ACC112 (cell line): ENCODE measurements around the gene SLC13A1.

ENCODE experiments used
- H2AFZ ChIP-seq: fragments of 200-600 bp; sonication (generic); one replicate; pipeline ENCODE4 v1.6.0; 2017; ENCODE audit warnings: antibody characterized with exemption, low read length; ENCODE audit not compliant: unreplicated experiment
- H3K27ac ChIP-seq: fragments of 200-600 bp; sonication (generic); 2 replicates; pipeline ENCODE4 v1.5.1; 2014; ENCODE audit warnings: low read depth, mild to moderate bottlenecking, antibody characterized with exemption, low read length, moderate library complexity
- H3K27me3 ChIP-seq: fragments of 200-600 bp; sonication (generic); 2 replicates; pipeline ENCODE4 v1.6.1; 2014; ENCODE audit warnings: mild to moderate bottlenecking, antibody characterized with exemption, low read length, moderate library complexity, mixed read lengths; ENCODE audit not compliant: insufficient read depth
- H3K36me3 ChIP-seq: fragments of 200-600 bp; sonication (generic); 2 replicates; pipeline ENCODE4 v1.6.1; 2016; ENCODE audit warnings: mild to moderate bottlenecking, antibody characterized with exemption, low read length, moderate library complexity, mixed read lengths; ENCODE audit not compliant: insufficient read depth
- H3K4me1 ChIP-seq: fragments of 200-600 bp; sonication (generic); one replicate; pipeline ENCODE4 v1.6.1; 2016; ENCODE audit warnings: low read length, mixed read lengths; ENCODE audit not compliant: insufficient read depth, unreplicated experiment, control insufficient read depth
- H3K4me3 ChIP-seq: fragments of 200-600 bp; sonication (generic); 2 replicates; pipeline ENCODE4 v1.5.1; 2014; ENCODE audit warnings: mild to moderate bottlenecking, low read depth, low read length
- H3K79me2 ChIP-seq: fragments of 200-600 bp; sonication (generic); one replicate; pipeline ENCODE4 v1.6.0; 2016; ENCODE audit warnings: low read length; ENCODE audit not compliant: control insufficient read depth, unreplicated experiment, insufficient read depth

Gene SLC13A1

DNA sequence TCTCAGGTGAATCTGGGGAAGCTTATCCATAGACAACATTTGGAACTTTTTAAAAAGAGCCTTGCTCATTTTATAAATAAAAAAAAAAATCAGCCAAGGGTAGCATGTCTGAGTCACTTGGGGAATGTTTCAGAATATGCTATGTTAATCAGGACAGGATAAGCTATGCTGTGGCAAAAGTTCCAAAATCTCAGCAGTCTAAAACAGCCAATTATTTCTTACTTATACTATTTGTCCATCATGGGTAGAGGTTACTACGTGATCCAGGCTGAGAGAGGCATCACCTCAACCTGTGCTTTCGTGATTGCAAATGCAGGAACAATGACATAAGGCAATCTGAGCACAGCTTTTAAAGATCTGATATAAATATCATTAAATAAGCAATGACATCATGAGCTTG lies 6.5 kb downstream of the SLC13A1 start:
- H2AFZ ChIP-seq: no peak overlapping the region
- H3K4me1 ChIP-seq: peaks cover 20% of the 10 kb centered on the region
- no peaks in the 10 kb centered on the region for H3K27me3 ChIP-seq
- H3K27ac ChIP-seq: no peak overlapping the region
- no peaks in the 10 kb centered on the region for H3K79me2 ChIP-seq
- H3K36me3 ChIP-seq: no peaks in the 10 kb centered on the region
- no peak overlapping the region for H3K4me3 ChIP-seq

DNA sequence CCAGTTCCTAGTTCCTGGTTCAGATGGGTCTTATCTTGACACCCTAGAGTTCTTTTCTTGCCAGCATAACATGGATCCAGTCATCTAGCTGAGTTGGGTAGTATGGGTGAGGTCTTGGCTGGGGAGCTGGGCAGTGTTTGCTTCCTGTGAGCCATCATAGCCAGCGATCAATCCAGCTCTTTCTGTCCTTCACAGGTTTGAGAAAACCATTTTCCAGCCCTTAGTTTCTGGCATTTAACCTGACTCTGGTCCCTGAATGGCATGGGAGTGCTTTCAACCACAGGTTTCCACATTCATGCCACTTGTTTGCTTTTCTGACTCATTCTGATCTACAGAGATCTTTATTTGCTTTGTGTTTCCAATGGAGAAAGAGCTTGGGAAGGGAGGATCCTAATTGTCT lies 8.6 kb downstream of the SLC13A1 start:
- H3K4me1 ChIP-seq: peaks cover 20% of the 10 kb centered on the region
- no peaks in the 10 kb centered on the region for H3K79me2 ChIP-seq
- no peak overlapping the region for H3K4me3 ChIP-seq
- no peaks in the 10 kb centered on the region for H3K36me3 ChIP-seq
- H3K27me3 ChIP-seq: no peaks in the 10 kb centered on the region
- H3K27ac ChIP-seq: peak overlapping the region; percentile 66
- no peak overlapping the region for H2AFZ ChIP-seq

DNA sequence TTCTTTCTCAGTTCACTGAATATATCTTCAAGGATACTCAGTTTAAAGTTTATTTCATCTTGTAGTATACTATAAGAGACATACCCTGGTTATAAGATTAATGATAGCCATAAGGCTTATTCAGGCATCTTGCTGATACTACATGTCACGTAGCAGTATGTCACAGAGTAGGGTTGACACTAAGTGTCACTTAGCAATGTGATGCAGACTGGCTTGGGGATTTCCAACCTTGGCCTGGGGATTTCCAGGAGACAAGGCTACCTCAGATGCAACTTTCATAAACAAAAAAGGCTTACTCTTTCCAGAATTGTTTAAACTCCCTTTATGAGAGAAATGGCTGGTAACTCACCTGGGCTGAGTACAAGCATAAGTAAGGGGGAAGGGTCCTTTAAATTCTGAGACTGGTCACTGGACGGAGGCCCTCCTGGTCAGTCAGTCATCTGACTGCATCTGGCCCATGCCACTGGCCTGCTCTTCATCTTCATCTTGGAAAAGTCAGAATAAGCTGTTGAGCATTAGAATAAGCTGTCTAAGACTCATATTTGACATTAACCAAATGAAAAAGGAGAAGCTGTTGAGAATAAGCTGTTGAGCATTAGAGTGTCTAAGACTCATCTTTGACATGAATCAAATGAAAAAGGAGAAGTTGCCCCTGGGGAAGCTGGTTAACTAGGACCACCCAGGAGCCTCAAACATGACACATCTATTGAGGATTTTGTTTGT lies 9.5 kb downstream of the SLC13A1 start:
- H3K27me3 ChIP-seq: no peaks in the 10 kb centered on the region
- peak overlapping the region; percentile 66; the same call in 1 of the 2 replicates for H3K27ac ChIP-seq
- H3K79me2 ChIP-seq: no peaks in the 10 kb centered on the region
- no peak overlapping the region for H2AFZ ChIP-seq
- no peaks in the 10 kb centered on the region for H3K36me3 ChIP-seq
- no peak overlapping the region for H3K4me3 ChIP-seq
- H3K4me1 ChIP-seq: peaks cover 20% of the 10 kb centered on the region

DNA sequence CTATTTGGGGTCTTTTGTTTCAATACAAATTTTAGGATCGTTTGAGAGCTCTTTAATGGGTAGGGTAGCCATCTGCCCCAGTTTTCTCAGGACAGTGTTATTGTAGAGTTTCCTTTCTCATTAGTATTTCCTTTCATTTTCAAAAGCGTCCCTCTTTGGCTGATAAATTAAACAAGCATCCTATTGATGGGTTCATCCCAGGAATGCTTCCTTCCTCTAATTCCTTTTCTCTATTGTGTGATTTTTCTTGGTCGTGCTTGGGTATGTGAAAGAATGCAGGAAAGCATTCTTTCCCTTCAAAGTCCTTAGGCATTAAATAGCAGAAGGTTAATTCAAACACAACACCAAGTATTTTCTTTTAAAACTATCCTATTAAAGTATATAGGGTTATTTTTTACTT lies 14.0 kb downstream of the SLC13A1 start:
- no peaks in the 10 kb centered on the region for H3K36me3 ChIP-seq
- H3K4me3 ChIP-seq: no peak overlapping the region
- no peak overlapping the region for H3K27ac ChIP-seq
- no peaks in the 10 kb centered on the region for H3K27me3 ChIP-seq
- H3K79me2 ChIP-seq: no peaks in the 10 kb centered on the region
- H2AFZ ChIP-seq: no peak overlapping the region
- H3K4me1 ChIP-seq: peaks cover 11% of the 10 kb centered on the region

DNA sequence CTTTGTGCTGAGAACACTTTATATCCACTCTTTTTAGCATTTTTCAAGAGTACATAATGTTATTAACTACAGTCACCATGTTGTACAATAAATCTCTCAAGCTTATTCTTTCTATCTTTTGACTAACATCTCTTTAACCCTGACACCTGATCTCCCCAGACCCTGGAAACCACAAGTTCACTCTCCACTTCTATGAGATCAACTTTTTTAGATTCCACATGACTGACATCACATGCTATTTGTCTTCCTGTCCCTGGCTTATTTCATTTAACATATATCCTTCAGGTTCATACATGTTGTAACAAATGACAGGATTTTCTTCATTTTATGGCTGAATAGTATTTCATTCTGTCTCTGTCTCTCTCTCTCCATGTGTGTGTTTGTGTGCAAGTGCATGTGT lies 15.5 kb downstream of the SLC13A1 start:
- Histone ChIP-seq H3K36me3 (no peaks in the 10 kb centered on the region), H3K4me1 (peaks cover 4% of the 10 kb centered on the region), H3K4me3 (no peak overlapping the region), H3K27ac (no peak overlapping the region), H3K79me2 (no peaks in the 10 kb centered on the region), H2AFZ (no peak overlapping the region), H3K27me3 (no peaks in the 10 kb centered on the region)

DNA sequence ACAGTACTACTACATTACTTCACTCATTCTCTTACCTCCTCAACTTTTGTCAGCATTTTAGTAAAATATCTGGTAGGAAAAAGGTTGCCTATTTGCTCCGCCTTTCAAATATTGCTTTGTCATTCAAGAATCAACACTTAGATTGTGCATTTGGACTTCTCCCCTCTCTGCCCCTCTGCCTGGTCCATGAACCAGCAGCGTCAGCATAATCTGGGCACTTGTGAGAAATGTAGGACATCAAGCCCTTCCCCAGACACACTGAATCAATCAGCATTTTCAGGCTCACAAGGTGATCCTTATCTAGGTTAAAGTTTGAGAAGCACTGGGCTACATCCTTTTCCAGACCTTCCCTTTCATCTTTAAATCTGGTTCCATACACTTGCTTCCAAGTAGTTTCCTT lies 16.3 kb downstream of the SLC13A1 start:
- Histone ChIP-seq H3K27ac (no peak overlapping the region), H3K4me3 (no peak overlapping the region), H3K36me3 (no peaks in the 10 kb centered on the region), H3K4me1 (peaks cover 4% of the 10 kb centered on the region), H3K27me3 (no peaks in the 10 kb centered on the region), H3K79me2 (no peaks in the 10 kb centered on the region), H2AFZ (no peak overlapping the region)

DNA sequence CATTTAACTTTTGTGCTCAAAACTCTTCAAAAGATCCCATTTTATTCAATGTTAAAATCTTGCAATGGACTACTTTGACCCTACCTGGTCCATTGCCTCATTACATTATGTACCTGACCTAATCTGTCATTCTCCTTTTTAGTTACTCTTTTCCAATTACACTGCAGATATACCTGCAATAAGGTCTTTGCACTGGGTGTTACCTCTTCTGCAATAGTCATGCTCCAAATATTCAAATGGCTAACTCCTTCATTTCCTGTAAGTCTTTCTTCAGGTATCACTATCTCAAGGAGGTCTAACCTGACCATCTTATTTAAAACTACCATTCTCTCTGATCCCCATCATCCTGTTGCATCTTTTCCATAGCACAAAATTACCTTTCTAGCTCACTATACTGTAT lies 22.3 kb downstream of the SLC13A1 start:
- Histone ChIP-seq H3K79me2 (no peaks in the 10 kb centered on the region), H3K4me1 (no peaks in the 10 kb centered on the region), H3K27me3 (no peaks in the 10 kb centered on the region), H2AFZ (no peak overlapping the region), H3K36me3 (no peaks in the 10 kb centered on the region), H3K4me3 (no peak overlapping the region), H3K27ac (no peak overlapping the region)

DNA sequence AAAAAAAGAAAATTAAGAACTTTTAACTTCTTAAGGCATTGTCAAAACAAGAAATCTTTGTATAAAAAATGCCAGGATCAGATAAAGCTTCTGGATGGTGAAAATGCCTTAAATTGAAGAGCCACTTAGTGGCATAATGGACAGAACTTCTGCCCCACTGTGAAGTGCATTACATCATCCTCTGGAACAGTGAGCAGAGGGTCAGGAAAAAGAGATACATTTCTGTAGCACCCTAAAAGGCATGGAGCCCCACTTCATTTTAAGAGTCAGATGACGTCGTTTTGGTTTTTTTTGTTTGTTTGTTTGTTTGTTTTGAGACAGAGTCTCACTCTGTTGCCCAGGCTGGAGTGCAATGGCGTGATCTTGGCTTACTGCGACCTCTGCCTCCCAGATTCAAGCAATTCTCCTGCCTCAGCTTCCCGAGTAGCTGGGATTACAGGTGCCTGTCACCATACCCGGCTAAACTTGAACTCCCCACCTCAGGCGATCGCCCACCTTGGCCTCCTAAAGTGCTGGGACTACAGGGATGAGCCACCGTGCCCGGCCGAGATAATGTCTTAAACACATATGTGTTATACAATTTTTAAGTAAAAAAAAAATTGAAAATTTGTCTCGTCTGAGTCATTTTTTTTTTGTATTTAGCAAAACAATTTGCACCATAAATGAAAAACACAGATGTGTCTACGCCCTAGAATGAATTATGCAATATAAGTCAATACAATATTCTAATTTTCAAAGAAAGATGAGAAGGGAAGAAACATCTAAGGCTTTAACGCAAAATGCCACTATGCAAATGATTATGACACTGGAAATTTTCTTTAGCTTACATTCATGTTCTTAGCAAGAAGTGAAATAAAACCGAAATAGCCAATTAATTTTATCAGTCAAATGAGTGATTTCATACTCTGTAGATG lies 29.2 kb downstream of the SLC13A1 start:
- Histone ChIP-seq H3K4me3 (no peak overlapping the region), H3K4me1 (no peaks in the 10 kb centered on the region), H3K79me2 (no peaks in the 10 kb centered on the region), H3K36me3 (no peaks in the 10 kb centered on the region), H2AFZ (no peak overlapping the region), H3K27ac (no peak overlapping the region), H3K27me3 (no peaks in the 10 kb centered on the region)

DNA sequence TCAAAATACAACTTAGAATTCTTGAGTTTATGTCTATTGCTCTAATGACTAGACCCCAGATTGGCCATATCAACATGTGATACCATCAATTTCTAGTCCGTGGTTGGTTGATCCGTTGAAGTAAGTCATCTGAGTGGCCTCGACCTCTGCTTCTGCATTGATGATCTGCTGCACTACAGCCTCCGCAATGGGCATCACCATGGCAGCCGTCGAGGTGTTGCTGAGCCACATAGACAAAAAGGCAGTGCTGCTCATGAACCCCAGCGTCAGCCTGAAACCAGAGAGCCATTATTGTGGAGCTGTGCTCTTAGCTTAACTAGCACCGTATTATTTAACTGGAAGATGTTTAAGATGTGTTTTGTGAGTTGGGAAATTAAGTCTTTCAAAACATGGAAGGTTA lies 30.7 kb downstream of the SLC13A1 start:
- no peak overlapping the region for H2AFZ ChIP-seq

DNA sequence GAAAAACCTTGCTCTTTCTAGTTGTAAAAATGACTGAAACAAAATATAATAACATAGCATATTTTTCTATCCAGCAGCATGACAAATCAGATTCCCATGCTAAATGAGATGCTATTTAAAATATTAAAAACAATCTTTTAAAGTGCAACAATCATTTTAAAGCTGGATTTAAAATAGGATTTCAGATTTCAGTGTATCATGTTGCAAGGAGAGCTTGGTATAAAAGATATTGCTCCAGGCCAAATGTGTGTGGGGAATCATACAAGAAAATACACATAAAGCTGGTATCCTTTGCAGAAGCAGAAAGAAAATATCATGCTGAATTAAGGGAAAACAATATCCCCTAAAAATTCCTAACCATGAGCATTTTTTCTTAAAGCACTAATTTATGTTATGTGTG lies 42.2 kb downstream of the SLC13A1 start:
- no peak overlapping the region for H3K27ac ChIP-seq
- H3K4me1 ChIP-seq: no peaks in the 10 kb centered on the region
- no peak overlapping the region for H2AFZ ChIP-seq
- no peaks in the 10 kb centered on the region for H3K27me3 ChIP-seq
- no peaks in the 10 kb centered on the region for H3K79me2 ChIP-seq
- H3K4me3 ChIP-seq: no peak overlapping the region
- H3K36me3 ChIP-seq: no peaks in the 10 kb centered on the region

More for the DNA sequence above, 30.7 kb downstream of the SLC13A1 start:
- Histone ChIP-seq H3K36me3 (no peaks in the 10 kb centered on the region), H3K4me1 (no peaks in the 10 kb centered on the region), H3K27me3 (no peaks in the 10 kb centered on the region), H3K27ac (no peak overlapping the region), H3K79me2 (no peaks in the 10 kb centered on the region), H3K4me3 (no peak overlapping the region)

DNA sequence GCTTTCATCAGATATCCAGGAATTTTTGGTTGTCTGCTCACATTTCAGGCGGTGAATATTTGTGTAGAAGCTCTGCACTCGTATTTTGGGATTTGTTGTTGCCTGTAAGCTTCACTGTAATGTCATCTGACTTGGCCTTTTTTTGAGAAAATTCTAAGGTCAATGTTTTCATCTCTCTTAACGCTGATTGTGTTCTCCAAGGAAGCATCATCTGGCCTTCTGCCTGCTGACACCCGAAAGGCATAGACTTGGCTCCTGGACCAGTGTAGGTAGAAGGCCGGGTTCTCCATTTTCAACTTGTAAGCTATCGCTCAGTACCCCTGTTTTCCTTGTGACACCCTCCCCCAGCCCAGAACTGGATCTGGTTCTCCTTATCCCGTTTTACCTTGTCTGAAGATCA lies 44.2 kb downstream of the SLC13A1 start:
- Histone ChIP-seq H3K4me1 (no peaks in the 10 kb centered on the region), H3K36me3 (no peaks in the 10 kb centered on the region), H3K27me3 (no peaks in the 10 kb centered on the region), H3K79me2 (no peaks in the 10 kb centered on the region), H3K4me3 (no peak overlapping the region), H2AFZ (peak overlapping the region; percentile 42), H3K27ac (no peak overlapping the region)
